ENCODE results near the gene SPOCK3. TPM values are rescaled to one million over a fixed set of nuclear protein-coding genes. Genes with fewer than 3 reads are reported as not detected.
"Not testable (repeated sequence)": the region's sequence is repeated elsewhere in the genome, so short reads cannot be mapped to it uniquely, and the experiment has no call there.

The SPOCK3 gene
- total RNA-seq, 1 experiment from 2014 or later, result not detected

DNA sequence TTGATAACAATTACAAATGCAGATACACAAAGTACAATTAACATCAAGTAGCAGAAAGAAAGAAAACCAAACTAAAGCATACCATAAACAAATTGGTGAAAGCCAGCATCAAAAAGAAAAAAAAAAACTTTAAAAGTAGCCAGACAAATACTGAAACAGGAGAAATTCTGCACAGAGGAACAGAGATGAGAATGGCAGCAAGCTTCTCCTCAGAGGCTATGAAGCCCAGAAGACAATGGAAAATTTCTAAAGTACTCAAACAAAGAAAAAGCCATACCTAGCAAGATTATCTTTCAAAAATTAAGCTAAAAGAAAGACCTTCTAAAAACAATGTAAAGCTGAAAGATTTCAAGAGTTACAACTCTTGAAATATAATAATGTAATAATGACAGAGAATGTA is 471.3 kb downstream of the SPOCK3 start:
- POLR2A ChIA-PET (ENCODE audit: low non-redundant PET), result interaction anchor here (0.6 kb wide), 1 partner anchor 1919 kb away, joined by 6 read pairs; no protein-coding TSS in a partner anchor

GRCh38 chr4:166741742-166742141 is 492.6 kb downstream of the SPOCK3 start:
- BruUV-seq (replicated peaks), result no TSS peak
- no peaks in the 10 kb centered on the region for H3K36me3 ChIP-seq (ENCODE audit: insufficient read depth, low read length, poor library complexity, severe bottlenecking)
- no peaks in the 10 kb centered on the region for H3K4me1 ChIP-seq (ENCODE audit: insufficient read depth, low read length, poor library complexity, severe bottlenecking)
- no peak overlapping the region for H3K27ac ChIP-seq (ENCODE audit: low read depth, low read length, poor library complexity, severe bottlenecking)
- no peak for DNase-seq (ENCODE audit: low spot score)
- intact Hi-C loops (cut with micrococcal nuclease; ENCODE audit: unreplicated experiment), result no loop called here
- POLR2A ChIA-PET (ENCODE audit: low non-redundant PET), result no interaction called here
- no peak overlapping the region for H3K4me3 ChIP-seq (ENCODE audit: low read depth, low read length, poor library complexity, severe bottlenecking)
- CTCF ChIA-PET, result no interaction called here
- H3K9me3 ChIP-seq (ENCODE audit: low read depth, low read length, poor library complexity, severe bottlenecking), result no peaks in the 10 kb centered on the region
- TF ChIP-seq CTCF (conservative IDR thresholded peaks at IDR 0.05; ENCODE audit: low read depth, low read length) (no peak), EZH2 (IDR thresholded peaks at IDR 0.05; ENCODE audit: borderline replicate concordance, low read depth, low read length, poor library complexity, severe bottlenecking) (no peak)
- no peaks in the 10 kb centered on the region for H3K27me3 ChIP-seq (replicated peaks; ENCODE audit: insufficient read depth, low read depth, low read length, poor library complexity)

More for the DNA sequence above, 471.3 kb downstream of the SPOCK3 start:
- TF ChIP-seq CTCF (conservative IDR thresholded peaks at IDR 0.05; ENCODE audit: low read depth, low read length), result no peak
- no peak for TF ChIP-seq EZH2 (IDR thresholded peaks at IDR 0.05; ENCODE audit: borderline replicate concordance, low read depth, low read length, poor library complexity, severe bottlenecking)
- no TSS peak for BruUV-seq (replicated peaks)
- no peak for DNase-seq (ENCODE audit: low spot score)
- H3K4me3 ChIP-seq (ENCODE audit: low read depth, low read length, poor library complexity, severe bottlenecking), result no peak overlapping the region
- peaks cover 12% of the 10 kb centered on the region for H3K9me3 ChIP-seq (ENCODE audit: low read depth, low read length, poor library complexity, severe bottlenecking)
- H3K27me3 ChIP-seq (replicated peaks; ENCODE audit: insufficient read depth, low read depth, low read length, poor library complexity), result no peaks in the 10 kb centered on the region
- CTCF ChIA-PET, result no interaction called here
- H3K4me1 ChIP-seq (ENCODE audit: insufficient read depth, low read length, poor library complexity, severe bottlenecking), result no peaks in the 10 kb centered on the region
- intact Hi-C loops (cut with micrococcal nuclease; ENCODE audit: unreplicated experiment), result no loop called here
- no peak overlapping the region for H3K27ac ChIP-seq (ENCODE audit: low read depth, low read length, poor library complexity, severe bottlenecking)
- no peaks in the 10 kb centered on the region for H3K36me3 ChIP-seq (ENCODE audit: insufficient read depth, low read length, poor library complexity, severe bottlenecking)

DNA sequence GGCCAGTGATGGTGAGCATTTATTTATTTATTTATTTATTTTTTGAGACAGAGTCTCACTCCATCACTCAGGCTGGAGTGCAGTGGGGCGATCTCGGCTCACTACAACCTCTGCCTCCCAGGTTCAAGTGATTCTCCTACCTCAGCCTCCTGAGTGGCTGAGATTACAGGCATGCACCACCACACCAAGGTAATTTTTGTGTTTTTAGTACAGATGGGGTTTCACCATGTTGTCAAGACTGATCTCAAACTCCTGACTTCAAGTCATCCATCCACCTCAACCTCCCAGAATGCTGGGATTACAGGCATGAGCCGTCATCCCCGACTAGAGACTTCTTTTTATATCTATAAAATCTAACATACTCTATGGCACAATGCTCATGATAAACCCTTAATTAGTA is 495.1 kb downstream of the SPOCK3 start:
- H3K4me1 ChIP-seq (ENCODE audit: insufficient read depth, low read length, poor library complexity, severe bottlenecking); intact Hi-C loops (cut with micrococcal nuclease; ENCODE audit: unreplicated experiment); POLR2A ChIA-PET (ENCODE audit: low non-redundant PET); H3K27ac ChIP-seq (ENCODE audit: low read depth, low read length, poor library complexity, severe bottlenecking); H3K36me3 ChIP-seq (ENCODE audit: insufficient read depth, low read length, poor library complexity, severe bottlenecking); CTCF ChIA-PET; H3K9me3 ChIP-seq (ENCODE audit: low read depth, low read length, poor library complexity, severe bottlenecking); BruUV-seq (replicated peaks); H3K27me3 ChIP-seq (replicated peaks; ENCODE audit: insufficient read depth, low read depth, low read length, poor library complexity); H3K4me3 ChIP-seq (ENCODE audit: low read depth, low read length, poor library complexity, severe bottlenecking); DNase-seq (ENCODE audit: low spot score): not testable (repeated sequence)

DNA sequence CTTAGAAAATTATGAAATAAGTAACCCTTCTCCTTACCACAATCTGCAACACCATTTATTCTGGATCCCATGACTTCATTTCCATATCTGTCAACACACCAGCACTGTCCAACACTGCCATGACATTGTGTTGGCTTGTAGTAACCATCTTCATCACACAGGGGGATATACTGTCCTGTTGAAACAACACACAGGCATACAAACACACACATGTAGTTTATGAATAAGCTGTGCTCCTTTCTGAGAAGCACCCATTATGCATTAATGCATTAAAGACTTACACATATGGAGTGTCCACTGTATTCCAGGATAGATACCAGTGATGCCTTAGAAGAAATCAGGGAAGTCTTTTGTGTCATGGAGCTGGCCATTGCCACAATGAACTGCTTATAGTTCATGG is 496.9 kb downstream of the SPOCK3 start:
- Histone ChIP-seq H3K27ac (ENCODE audit: low read depth, low read length, poor library complexity, severe bottlenecking) (no peak overlapping the region), H3K4me3 (ENCODE audit: low read depth, low read length, poor library complexity, severe bottlenecking) (no peak overlapping the region), H3K9me3 (ENCODE audit: low read depth, low read length, poor library complexity, severe bottlenecking) (no peaks in the 10 kb centered on the region), H3K36me3 (ENCODE audit: insufficient read depth, low read length, poor library complexity, severe bottlenecking) (no peaks in the 10 kb centered on the region), H3K4me1 (ENCODE audit: insufficient read depth, low read length, poor library complexity, severe bottlenecking) (no peaks in the 10 kb centered on the region), H3K27me3 (replicated peaks; ENCODE audit: insufficient read depth, low read depth, low read length, poor library complexity) (no peaks in the 10 kb centered on the region)
- intact Hi-C loops (cut with micrococcal nuclease; ENCODE audit: unreplicated experiment), result no loop called here
- TF ChIP-seq CTCF (conservative IDR thresholded peaks at IDR 0.05; ENCODE audit: low read depth, low read length) (no peak), EZH2 (IDR thresholded peaks at IDR 0.05; ENCODE audit: borderline replicate concordance, low read depth, low read length, poor library complexity, severe bottlenecking) (no peak)
- no TSS peak for BruUV-seq (replicated peaks)
- ChIA-PET CTCF (no interaction called here), POLR2A (ENCODE audit: low non-redundant PET) (no interaction called here)
- DNase-seq (ENCODE audit: low spot score), result no peak
